RWPE1 (cell line): ENCODE data around the gene AVPR2.

Experiments used
- CTCF ChIA-PET: fragments of 350-600 bp; sonication (Branson Sonifier 250); formaldehyde crosslinking; extraction: SDS; loops from one replicate; lab custom pipeline; 2021; lab: Yijun Ruan, JAX
- POLR2A ChIA-PET: fragments of 400-600 bp; formaldehyde crosslinking; extraction: SDS; loops from one replicate; lab custom pipeline; 2020; ENCODE audit warnings: antibody characterized with exemption; ENCODE audit not compliant: low non-redundant PET; lab: Yijun Ruan, JAX
- DNase-seq: peaks from one replicate; pipeline ENCODE4 v3.0.0; 2012; ENCODE audit warnings: low spot score
- H3K27ac ChIP-seq: fragments of 450-650 bp; 2 replicates; pipeline ENCODE4 v1.5.1; 2017
- CTCF ChIP-seq: fragments of 450-650 bp; conservative IDR thresholded peaks from 2 replicates; pipeline ENCODE4 v1.5.1; 2017; ENCODE audit warnings: low read depth, mild to moderate bottlenecking

AVPR2 gene

GRCh38 chrX:153880440-153880815, 24.0 kb upstream of the AVPR2 start:
- CTCF ChIA-PET = no interaction called here
- H3K27ac ChIP-seq = no peak overlapping the region
- TF ChIP-seq CTCF = no peak
- POLR2A ChIA-PET = no interaction called here
- no peak for DNase-seq

GRCh38 chrX:153881281-153881680, 23.2 kb upstream of the AVPR2 start:
- H3K27ac ChIP-seq = no peak overlapping the region
- DNase-seq = no peak
- ChIA-PET CTCF (no interaction called here), POLR2A (no interaction called here)
- TF ChIP-seq CTCF = no peak

- TF ChIP-seq CTCF = no peak
- no peak overlapping the region for H3K27ac ChIP-seq
- no peak for DNase-seq
- ChIA-PET POLR2A (no interaction called here), CTCF (no interaction called here)
Measured at GRCh38 chrX:153882086-153882498, 22.4 kb upstream of the AVPR2 start.

GRCh38 chrX:153882557-153882956, 21.9 kb upstream of the AVPR2 start:
- ChIA-PET CTCF (no interaction called here), POLR2A (no interaction called here)
- DNase-seq = no peak
- no peak for TF ChIP-seq CTCF
- no peak overlapping the region for H3K27ac ChIP-seq

GRCh38 chrX:153883163-153883843, 21.2 kb upstream of the AVPR2 start:
- DNase-seq = no peak
- POLR2A ChIA-PET = no interaction called here
- CTCF ChIA-PET = interaction anchor here (0.7 to 1.5 kb wide), 2 partner anchors 40 to 56 kb away, joined by 4 to 5 read pairs; no protein-coding TSS in a partner anchor
- H3K27ac ChIP-seq = no peak overlapping the region; the same call in 1 of the 2 replicates
- TF ChIP-seq CTCF = no peak

- CTCF ChIA-PET = interaction anchor here (0.7 to 1.5 kb wide), 4 partner anchors 39 to 121 kb away, joined by 3 to 6 read pairs (median 4); no protein-coding TSS in a partner anchor
- POLR2A ChIA-PET = no interaction called here
- no peak for TF ChIP-seq CTCF
- DNase-seq = no peak
- peak overlapping the region; percentile 66 for H3K27ac ChIP-seq
Measured at GRCh38 chrX:153884136-153884535, 20.3 kb upstream of the AVPR2 start.
